Stimulated activated CD8-positive, alpha-beta memory T cell treated with anti-CD3 and anti-CD28 coated beads, Interleukin-4, amount 100 ng/mL, for 1 hour (primary cell): ENCODE measurements around the gene PCYT1A.
A peak's percentile ranks its signal among the peaks of the same experiment; 100 is the strongest.
"Not testable (repeated sequence)": the region's sequence is repeated elsewhere in the genome, so short reads cannot be mapped to it uniquely, and the experiment has no call there.

Source experiments
- DNase-seq, 2 donors: peaks; one replicate each; pipeline ENCODE4 v3.0.0-alpha.2; 2020; ENCODE audit warnings: low read depth in 2 of 2, low spot score in 1 of 2

PCYT1A gene

GRCh38 chr3:196288141-196288460 is 575 bp upstream of the PCYT1A start:
- peak in 1 of 2 donors; percentile 2 for DNase-seq

- peak; percentile 2 to 3 for DNase-seq
Measured at GRCh38 chr3:196287090-196287439, 461 bp downstream of the PCYT1A start.

- DNase-seq, result no peak
Measured at GRCh38 chr3:196284396-196284795, 3.1 kb downstream of the PCYT1A start.

GRCh38 chr3:196281962-196282361 is 5.6 kb downstream of the PCYT1A start:
- DNase-seq, result no peak

GRCh38 chr3:196280689-196281440 is 6.7 kb downstream of the PCYT1A start:
- no peak for DNase-seq

GRCh38 chr3:196275126-196275525 is 12.4 kb downstream of the PCYT1A start:
- no peak for DNase-seq

GRCh38 chr3:196274585-196274984 is 12.9 kb downstream of the PCYT1A start:
- peak; percentile 7 to 13 for DNase-seq

GRCh38 chr3:196273655-196274054 is 13.9 kb downstream of the PCYT1A start:
- no peak for DNase-seq

- DNase-seq, result no peak
Measured at GRCh38 chr3:196272826-196273225, 14.7 kb downstream of the PCYT1A start.

- DNase-seq, result no peak
Measured at GRCh38 chr3:196270499-196270898, 17.0 kb downstream of the PCYT1A start.

GRCh38 chr3:196268284-196269163 is 19.0 kb downstream of the PCYT1A start:
- DNase-seq, result no peak

- DNase-seq, result no peak
Measured at GRCh38 chr3:196263819-196264218, 23.7 kb downstream of the PCYT1A start.

- DNase-seq, result no peak
Measured at GRCh38 chr3:196260784-196261183, 26.7 kb downstream of the PCYT1A start.

GRCh38 chr3:196255776-196256175 is 31.8 kb downstream of the PCYT1A start:
- no peak for DNase-seq

- DNase-seq, result no peak
Measured at GRCh38 chr3:196254376-196255283, 32.9 kb downstream of the PCYT1A start.

- DNase-seq, result no peak
Measured at GRCh38 chr3:196251918-196252317, 35.6 kb downstream of the PCYT1A start.

- no peak for DNase-seq
Measured at GRCh38 chr3:196246612-196247308, 40.8 kb downstream of the PCYT1A start.

- not testable (repeated sequence) for DNase-seq
Measured at GRCh38 chr3:196244166-196244565, 43.4 kb downstream of the PCYT1A start.

GRCh38 chr3:196241704-196242103 is 45.8 kb downstream of the PCYT1A start:
- DNase-seq, result no peak

- DNase-seq, result no peak
Measured at GRCh38 chr3:196240424-196240823, 47.1 kb downstream of the PCYT1A start.
